GM12864 (cell line): Measurements from ENCODE around the gene PAIP2.
"Not testable (repeated sequence)": the region's sequence is repeated elsewhere in the genome, so short reads cannot be mapped to it uniquely, and the experiment has no call there.

Experiments used
- DNase-seq: peaks from one replicate; pipeline ENCODE4 v3.0.0-alpha.2; 2011; ENCODE audit warnings: low read depth
- H3K4me3 ChIP-seq: 2 replicates; pipeline ENCODE4 v1.5.1; 2011; ENCODE audit warnings: mild to moderate bottlenecking, low read depth, low read length, control low read depth
- CTCF ChIP-seq: IDR thresholded peaks from 2 replicates; pipeline ENCODE4 v1.5.1; 2011; ENCODE audit warnings: low read depth, mild to moderate bottlenecking, moderate library complexity, low read length, control low read depth, inconsistent platforms; ENCODE audit errors: missing control alignments

The PAIP2 gene

DNA sequence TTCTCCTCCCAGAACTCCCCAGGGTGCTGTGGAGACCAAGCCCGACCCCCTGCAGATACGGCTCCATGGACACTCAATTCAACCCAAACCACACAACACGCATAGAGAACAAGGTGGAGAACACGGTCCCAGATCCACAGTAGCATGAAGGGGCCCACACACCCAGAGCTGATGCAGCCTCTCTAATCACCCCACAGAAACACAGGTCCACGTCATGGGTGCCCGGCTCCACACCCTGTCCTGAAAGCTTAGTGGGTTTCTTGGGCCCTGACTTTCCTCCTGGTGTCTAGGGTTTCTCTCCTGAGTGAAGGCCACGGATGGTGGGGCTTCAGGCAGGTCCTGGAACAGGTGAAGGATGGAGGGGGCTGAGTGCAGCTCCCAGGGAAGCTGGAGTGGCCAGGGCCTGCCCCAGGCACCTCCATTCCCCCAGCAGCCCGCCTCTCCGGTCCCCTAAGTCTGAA lies 43.0 kb downstream of the PAIP2 start:
- no peak overlapping the region; the same call in 1 of the 2 replicates for H3K4me3 ChIP-seq
- no peak for TF ChIP-seq CTCF

GRCh38 chr5:139385061-139386049 lies 43.7 kb downstream of the PAIP2 start:
- DNase-seq: no peak
- peak; percentile 29 for TF ChIP-seq CTCF
- H3K4me3 ChIP-seq: peak overlapping the region; percentile 20; the same call in 1 of the 2 replicates

More for the DNA sequence above, 43.0 kb downstream of the PAIP2 start:
- DNase-seq: no peak

DNA sequence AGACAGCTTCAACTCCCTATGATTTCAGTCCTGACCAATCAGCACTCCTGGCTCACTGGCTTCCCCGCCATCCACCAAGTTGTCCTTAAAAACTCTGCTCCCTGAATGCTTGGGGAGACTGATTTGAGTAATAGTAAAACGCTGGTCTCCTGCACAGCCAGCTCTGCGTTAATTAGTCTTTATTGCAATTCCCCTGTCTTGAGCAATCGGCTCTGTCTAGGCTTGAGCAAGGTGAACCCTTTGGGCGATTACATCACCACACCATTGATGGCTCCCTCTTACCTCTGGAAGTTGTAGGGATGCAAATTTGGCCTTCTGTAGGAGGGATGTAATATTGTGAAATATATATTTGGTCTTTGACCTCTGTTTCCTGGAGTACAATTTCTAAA lies 44.4 kb downstream of the PAIP2 start:
- no peak for DNase-seq
- H3K4me3 ChIP-seq: no peak overlapping the region
- TF ChIP-seq CTCF: no peak

- H3K4me3 ChIP-seq: not testable (repeated sequence)
These were observed 45.3 kb downstream of the PAIP2 start for GRCh38 chr5:139386956-139387355.

DNA sequence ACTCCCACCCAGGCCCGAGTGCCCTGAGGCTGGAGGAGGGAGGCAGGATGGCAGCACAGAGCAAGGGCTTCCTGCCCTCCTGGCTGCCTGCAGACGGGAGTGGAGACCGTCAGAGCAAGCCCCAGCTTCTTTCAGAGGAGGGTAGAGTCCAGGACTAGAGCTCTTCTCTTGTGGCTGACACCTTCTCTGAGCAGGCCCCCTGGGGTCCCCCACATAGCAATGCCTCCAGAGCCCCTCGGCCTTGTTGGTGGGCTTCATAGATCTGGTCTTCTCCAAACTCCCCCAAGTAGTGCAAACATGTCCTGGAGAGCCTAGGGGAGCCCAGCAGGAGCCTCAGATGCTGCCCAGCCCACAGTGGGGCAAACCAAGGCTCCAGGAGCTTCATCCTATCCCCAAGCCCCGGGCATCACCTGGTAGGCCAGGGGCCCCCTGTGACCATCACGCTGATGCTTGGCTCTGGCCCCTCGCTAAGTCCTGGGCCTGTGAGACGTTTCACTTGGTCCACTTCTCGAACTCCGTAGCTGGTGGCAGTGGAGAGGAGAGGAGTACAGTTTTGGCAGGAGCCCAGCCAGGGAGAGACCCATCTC lies 46.0 kb downstream of the PAIP2 start:
- no peak for DNase-seq
- TF ChIP-seq CTCF: no peak
- peak overlapping the region; percentile 88 for H3K4me3 ChIP-seq

More at GRCh38 chr5:139386956-139387355, 45.3 kb downstream of the PAIP2 start:
- DNase-seq: not testable (repeated sequence)

DNA sequence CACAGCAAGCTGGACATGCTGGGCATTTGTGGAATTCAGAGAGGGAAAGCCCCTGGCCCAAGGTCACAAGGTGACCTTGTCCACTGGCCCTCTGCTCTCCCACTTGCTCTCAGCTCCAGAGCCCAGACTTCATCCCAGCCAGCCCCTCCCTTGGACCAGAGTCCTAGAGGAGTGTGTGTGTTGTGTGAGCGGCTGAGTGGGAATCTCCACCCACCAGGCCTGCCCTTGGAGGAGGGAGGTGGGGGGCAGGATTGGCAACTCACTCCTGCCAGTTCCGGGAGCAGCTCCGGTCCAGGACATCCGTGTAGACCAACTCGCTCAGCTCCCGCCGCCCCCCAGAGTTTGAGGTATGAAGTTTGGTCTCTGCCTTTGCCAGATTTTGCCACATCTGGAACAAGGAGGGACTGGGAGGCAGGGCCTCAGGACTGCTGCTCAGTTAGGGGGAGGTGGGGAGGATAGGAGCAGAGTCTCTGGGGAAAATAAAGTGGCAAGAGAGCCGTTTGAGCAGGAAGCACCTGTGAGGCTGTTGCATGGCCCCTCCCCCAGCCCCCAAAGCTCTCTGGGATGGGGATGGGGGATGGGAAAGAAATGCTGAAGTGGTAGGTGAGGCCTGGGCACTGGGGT lies 46.7 kb downstream of the PAIP2 start:
- DNase-seq: no peak
- H3K4me3 ChIP-seq: peak overlapping the region; percentile 88
- TF ChIP-seq CTCF: no peak
